Uterus (tissue), 4 donors: ENCODE results near the gene TOX3. TPM values are rescaled to one million over a fixed set of nuclear protein-coding genes. Genes with fewer than 3 reads are reported as not detected.

ENCODE experiments used
- DNase-seq, 2 donors: peaks; one replicate each; pipeline ENCODE4 v3.0.0-alpha.2; 2019 to 2020
- H3K27ac ChIP-seq, 2 donors: fragments of 200-600 bp; sonication (generic); 1 replicate in 1 of 2; 2 replicates in 1 of 2; pipeline ENCODE4 v1.5.1; 2016 to 2018
- H3K27me3 ChIP-seq, 2 donors: fragments of 200-600 bp; sonication (generic); one replicate each; pipeline ENCODE4 v1.5.1; 2018 to 2019; ENCODE audit warnings: control low read depth in 1 of 2
- H3K36me3 ChIP-seq, 2 donors: fragments of 200-600 bp; sonication (generic); one replicate each; pipeline ENCODE4 v1.5.1; 2019; ENCODE audit warnings: control low read depth in 1 of 2
- H3K4me1 ChIP-seq, 2 donors: fragments of 200-600 bp; sonication (generic); one replicate each; pipeline ENCODE4 v1.5.1; 2018 to 2019; ENCODE audit warnings: control low read depth in 1 of 2
- H3K4me3 ChIP-seq, 2 donors: fragments of 200-600 bp; sonication (generic); 1 replicate in 1 of 2; 2 replicates in 1 of 2; pipeline ENCODE4 v1.5.1; 2018 to 2019; ENCODE audit warnings: mild to moderate bottlenecking in 1 of 2
- H3K9me3 ChIP-seq, 2 donors: fragments of 200-600 bp; sonication (generic); one replicate each; pipeline ENCODE4 v1.5.1; 2019; ENCODE audit warnings: control low read depth in 1 of 2
- POLR2A ChIP-seq, 2 donors: fragments of 450-650 bp; IDR thresholded peaks; one replicate each; pipeline ENCODE4 v1.6.1; 2016; ENCODE audit warnings: antibody characterized with exemption in 2 of 2, mild to moderate bottlenecking in 1 of 2, moderate library complexity in 1 of 2
- intact Hi-C: fragments of 100-400 bp; cut with DNase I; formaldehyde crosslinking; loops from one replicate; pipeline ENCODE4 v1.15.1; 2023; ENCODE audit warnings: low total_unique reads
- total RNA-seq, 4 donors: library from RNA; depleted of rRNA in 3 of 4; stranded (reverse); fragments of >200 nt in 3 of 4; gene quantifications; one replicate each; pipeline versions ENCODE4 v1.1.0 to v1.2.4, GENCODE V29; 2014 to 2023
- TF ChIP-seq, protein P1 (sequence below), 4 experiments: fragments of 200-600 bp in 2 of 4; fragments of 450-650 bp in 2 of 4; sonication (generic) in 2 of 4; IDR thresholded peaks; one replicate each; pipeline ENCODE4 v1.5.1; 2016 to 2019; ENCODE audit warnings: antibody characterized with exemption in 4 of 4, mild to moderate bottlenecking in 2 of 4, moderate library complexity in 1 of 4
- donor health status: DM: yes; HTN: yes; CAD: no.

The TOX3 gene
- total RNA-seq = 1 to 10 TPM in 1 of 4 donors, under 1 TPM in 1, not detected in 2; 0.55 to 1.2 TPM

DNA sequence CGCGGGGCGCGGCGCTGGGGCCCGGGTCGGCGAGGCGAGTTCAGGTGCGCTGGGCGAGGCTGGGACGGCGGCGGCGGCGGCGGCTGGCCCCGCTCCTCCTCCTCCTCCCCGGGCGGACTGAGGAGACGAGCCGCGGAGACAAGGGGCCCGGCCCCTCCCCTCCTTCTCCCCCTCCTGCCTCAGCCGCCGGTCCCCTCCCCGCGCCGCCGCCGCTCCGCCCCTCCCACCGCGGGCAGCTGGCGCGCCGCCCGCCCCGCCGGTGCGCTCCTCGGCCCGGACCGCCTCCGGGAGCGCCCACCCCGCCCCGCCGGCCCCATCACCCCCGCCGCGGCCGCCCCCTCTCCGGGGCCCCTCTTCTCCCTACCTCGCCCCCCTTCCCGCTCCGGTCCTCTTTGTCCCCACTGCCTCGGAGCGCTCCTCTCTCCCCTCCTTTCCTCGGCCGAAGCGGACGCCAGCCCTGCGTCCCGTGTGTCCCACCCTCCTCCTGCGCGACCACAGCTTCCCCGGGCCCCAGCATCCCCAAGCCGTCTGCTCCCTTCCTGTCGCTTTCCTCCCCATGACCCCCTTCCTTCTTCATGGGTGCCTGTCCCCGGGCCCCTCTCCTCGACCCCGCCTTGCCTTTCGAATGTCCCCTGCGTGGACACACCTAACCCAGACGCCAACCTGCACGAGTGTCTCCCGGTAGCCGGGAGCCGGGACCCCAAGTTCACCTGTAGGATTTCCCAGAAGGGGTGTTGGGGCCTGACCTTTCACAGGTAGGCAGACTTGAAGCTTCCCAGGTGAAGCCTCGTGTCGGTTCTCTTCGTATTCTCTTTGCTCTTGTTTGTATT lies at the start of gene TOX3:
TSS of gene TOX3 (minus strand) at position 140 of the 830 bp plus-strand sequence. CDS start 420 bp downstream, outside the sequence.
- H3K9me3 ChIP-seq = no peaks in the 10 kb centered on the region
- intact Hi-C loops = no loop called here
- peaks cover 0 to 8% of the 10 kb centered on the region in 2 donors for H3K4me1 ChIP-seq
- no peak for DNase-seq
- H3K27ac ChIP-seq = no peak within 1 kb of the TSS
- H3K27me3 ChIP-seq = peaks cover 3 to 37% of the 10 kb centered on the region in 2 donors
- no peaks in the 10 kb centered on the region for H3K36me3 ChIP-seq
- H3K4me3 ChIP-seq = peak within 1 kb of the TSS; percentile 3 to 28
- TF ChIP-seq, protein P1, sequence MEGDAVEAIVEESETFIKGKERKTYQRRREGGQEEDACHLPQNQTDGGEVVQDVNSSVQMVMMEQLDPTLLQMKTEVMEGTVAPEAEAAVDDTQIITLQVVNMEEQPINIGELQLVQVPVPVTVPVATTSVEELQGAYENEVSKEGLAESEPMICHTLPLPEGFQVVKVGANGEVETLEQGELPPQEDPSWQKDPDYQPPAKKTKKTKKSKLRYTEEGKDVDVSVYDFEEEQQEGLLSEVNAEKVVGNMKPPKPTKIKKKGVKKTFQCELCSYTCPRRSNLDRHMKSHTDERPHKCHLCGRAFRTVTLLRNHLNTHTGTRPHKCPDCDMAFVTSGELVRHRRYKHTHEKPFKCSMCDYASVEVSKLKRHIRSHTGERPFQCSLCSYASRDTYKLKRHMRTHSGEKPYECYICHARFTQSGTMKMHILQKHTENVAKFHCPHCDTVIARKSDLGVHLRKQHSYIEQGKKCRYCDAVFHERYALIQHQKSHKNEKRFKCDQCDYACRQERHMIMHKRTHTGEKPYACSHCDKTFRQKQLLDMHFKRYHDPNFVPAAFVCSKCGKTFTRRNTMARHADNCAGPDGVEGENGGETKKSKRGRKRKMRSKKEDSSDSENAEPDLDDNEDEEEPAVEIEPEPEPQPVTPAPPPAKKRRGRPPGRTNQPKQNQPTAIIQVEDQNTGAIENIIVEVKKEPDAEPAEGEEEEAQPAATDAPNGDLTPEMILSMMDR (IDR thresholded peaks at IDR 0.05) = no peak
- peak in 1 of 2 donors; percentile 17 for TF ChIP-seq POLR2A (IDR thresholded peaks at IDR 0.05)

DNA sequence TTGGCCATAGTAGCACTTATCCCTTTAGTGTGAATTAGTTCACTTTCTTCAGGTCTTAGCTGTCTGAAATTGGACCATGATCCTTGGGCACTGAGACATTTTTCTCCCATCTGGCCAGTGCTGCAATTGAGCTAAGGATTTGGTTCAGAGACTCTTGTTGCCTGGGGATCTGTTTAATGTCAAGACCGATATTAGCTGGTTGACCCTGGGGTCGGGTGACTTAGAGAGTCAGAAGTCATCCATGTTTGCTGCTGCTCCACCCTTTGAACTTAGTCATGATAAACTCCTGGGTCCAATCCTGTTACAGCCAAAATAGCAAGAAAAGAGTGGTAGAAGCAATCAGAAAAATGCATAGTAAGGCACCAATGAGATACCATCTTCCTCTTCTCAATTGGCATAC lies 45.8 kb upstream of the TOX3 start:
- no peak for DNase-seq
- H3K27ac ChIP-seq = no peak overlapping the region
- no peaks in the 10 kb centered on the region for H3K27me3 ChIP-seq
- no peaks in the 10 kb centered on the region for H3K36me3 ChIP-seq
- H3K9me3 ChIP-seq = no peaks in the 10 kb centered on the region
- no peak for TF ChIP-seq POLR2A (IDR thresholded peaks at IDR 0.05)
- TF ChIP-seq, protein P1 (IDR thresholded peaks at IDR 0.05) = no peak
- no peak overlapping the region for H3K4me3 ChIP-seq
- intact Hi-C loops = no loop called here
- no peaks in the 10 kb centered on the region for H3K4me1 ChIP-seq

DNA sequence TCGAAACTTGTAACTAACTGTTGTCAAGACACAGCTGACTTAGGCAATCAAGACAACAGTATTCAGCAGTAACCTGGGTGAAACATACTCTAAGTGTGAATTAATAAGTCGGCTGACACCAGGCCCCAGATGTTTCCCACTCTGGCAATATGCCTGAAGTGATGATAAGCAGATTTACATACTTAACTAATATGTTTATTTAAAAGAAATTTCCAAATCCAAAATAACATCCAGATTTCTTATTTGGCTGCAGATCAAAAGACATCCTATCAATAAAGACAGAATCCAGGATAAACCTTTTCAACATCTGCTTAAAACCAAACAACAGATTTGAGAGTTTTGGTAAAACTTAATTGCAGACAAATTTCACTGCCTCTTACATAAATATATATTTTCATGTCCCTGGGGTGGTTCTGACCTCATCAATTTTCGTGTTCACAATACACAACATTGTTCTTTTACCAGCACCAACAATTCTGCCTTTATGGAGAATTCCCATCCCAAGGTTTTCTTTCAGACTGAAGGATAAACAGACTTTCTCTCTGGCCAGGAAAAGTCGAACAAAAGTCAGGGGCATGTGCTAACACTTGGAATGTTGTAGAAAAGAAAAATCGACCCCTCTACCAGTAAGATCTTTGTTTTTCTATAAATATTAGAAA lies 45.1 kb upstream of the TOX3 start:
- Histone ChIP-seq H3K9me3 (no peaks in the 10 kb centered on the region), H3K27ac (no peak overlapping the region), H3K4me3 (no peak overlapping the region), H3K36me3 (no peaks in the 10 kb centered on the region), H3K27me3 (no peaks in the 10 kb centered on the region), H3K4me1 (no peaks in the 10 kb centered on the region)
- intact Hi-C loops = no loop called here
- peak in 1 of 2 donors; percentile 13 for DNase-seq
- TF ChIP-seq POLR2A (IDR thresholded peaks at IDR 0.05) = no peak
- TF ChIP-seq, protein P1 (IDR thresholded peaks at IDR 0.05) = no peak

DNA sequence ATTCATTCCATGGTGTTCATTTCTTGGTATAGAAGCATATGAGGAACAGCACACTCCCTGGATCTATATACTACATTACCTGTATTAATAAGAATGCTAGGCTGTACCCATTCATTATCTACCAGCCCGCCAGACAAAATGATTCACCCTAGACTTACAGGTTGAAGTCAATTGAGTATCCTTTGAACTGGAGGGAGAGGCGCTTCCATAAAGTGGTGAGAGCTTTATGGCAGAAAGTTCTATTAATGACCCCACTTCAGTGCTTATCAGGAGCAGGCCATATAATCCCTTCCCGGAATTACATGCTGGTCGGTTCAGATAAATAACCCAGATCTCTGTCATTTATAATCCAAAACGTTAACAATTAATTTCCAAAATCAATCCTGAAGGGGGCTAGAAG lies 44.5 kb upstream of the TOX3 start:
- Histone ChIP-seq H3K27ac (no peak overlapping the region), H3K4me3 (no peak overlapping the region), H3K36me3 (no peaks in the 10 kb centered on the region), H3K27me3 (no peaks in the 10 kb centered on the region), H3K4me1 (no peaks in the 10 kb centered on the region), H3K9me3 (no peaks in the 10 kb centered on the region)
- intact Hi-C loops = no loop called here
- DNase-seq = no peak
- TF ChIP-seq, protein P1 (IDR thresholded peaks at IDR 0.05) = no peak
- TF ChIP-seq POLR2A (IDR thresholded peaks at IDR 0.05) = no peak

DNA sequence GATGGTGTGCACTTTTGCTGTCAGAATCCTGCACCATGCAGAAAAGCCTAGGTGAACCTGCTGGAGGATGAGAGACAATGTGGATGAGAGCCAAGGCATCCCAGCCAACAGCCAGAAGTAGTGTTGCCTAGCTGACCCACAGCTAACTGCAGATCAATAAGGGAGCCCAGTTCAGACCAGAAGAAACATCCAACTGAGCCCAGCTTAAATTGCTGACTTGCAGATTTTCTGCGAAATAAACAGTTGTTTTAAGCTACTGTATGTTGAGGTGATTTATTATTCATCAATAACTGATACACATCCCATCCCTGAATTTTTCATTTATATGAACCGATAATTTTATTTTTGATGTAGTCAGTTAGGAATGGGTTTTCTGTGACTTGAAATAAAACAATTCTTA lies 39.2 kb upstream of the TOX3 start:
- H3K27ac ChIP-seq = no peak overlapping the region
- TF ChIP-seq, protein P1 (IDR thresholded peaks at IDR 0.05) = no peak
- TF ChIP-seq POLR2A (IDR thresholded peaks at IDR 0.05) = no peak
- DNase-seq = no peak
- H3K36me3 ChIP-seq = no peaks in the 10 kb centered on the region
- no peaks in the 10 kb centered on the region for H3K9me3 ChIP-seq
- H3K4me1 ChIP-seq = no peaks in the 10 kb centered on the region
- intact Hi-C loops = no loop called here
- no peaks in the 10 kb centered on the region for H3K27me3 ChIP-seq
- H3K4me3 ChIP-seq = no peak overlapping the region
